MM.1S (cell line): ENCODE data around the gene TMEM9B.

Source experiments
- CTCF ChIP-seq: fragments of 300-600 bp; sonication (generic); IDR thresholded peaks from 2 replicates; pipeline ENCODE4 v1.5.1; 2016; ENCODE audit warnings: antibody characterized with exemption, low read length, mixed read lengths
- EZH2 ChIP-seq: fragments of 300-600 bp; sonication (generic); optimal IDR thresholded peaks from 2 replicates; pipeline ENCODE3; 2017; ENCODE audit warnings: low read depth, mild to moderate bottlenecking, antibody characterized with exemption, low read length, mixed read lengths
- EZH2phosphoT487 ChIP-seq: fragments of 300-600 bp; sonication (generic); IDR thresholded peaks from 2 replicates; pipeline ENCODE4 v1.6.1; 2018; ENCODE audit warnings: antibody characterized with exemption, low read length

GRCh38 chr11:9001736-9002135 lies 37.5 kb upstream of the TMEM9B start:
- TF ChIP-seq CTCF (no peak), EZH2 (no peak), EZH2phosphoT487 (no peak)
